ENCODE measurements around the gene ADARB2.
"Not testable (repeated sequence)": the region's sequence is repeated elsewhere in the genome, so short reads cannot be mapped to it uniquely, and the experiment has no call there.

ADARB2 gene

DNA sequence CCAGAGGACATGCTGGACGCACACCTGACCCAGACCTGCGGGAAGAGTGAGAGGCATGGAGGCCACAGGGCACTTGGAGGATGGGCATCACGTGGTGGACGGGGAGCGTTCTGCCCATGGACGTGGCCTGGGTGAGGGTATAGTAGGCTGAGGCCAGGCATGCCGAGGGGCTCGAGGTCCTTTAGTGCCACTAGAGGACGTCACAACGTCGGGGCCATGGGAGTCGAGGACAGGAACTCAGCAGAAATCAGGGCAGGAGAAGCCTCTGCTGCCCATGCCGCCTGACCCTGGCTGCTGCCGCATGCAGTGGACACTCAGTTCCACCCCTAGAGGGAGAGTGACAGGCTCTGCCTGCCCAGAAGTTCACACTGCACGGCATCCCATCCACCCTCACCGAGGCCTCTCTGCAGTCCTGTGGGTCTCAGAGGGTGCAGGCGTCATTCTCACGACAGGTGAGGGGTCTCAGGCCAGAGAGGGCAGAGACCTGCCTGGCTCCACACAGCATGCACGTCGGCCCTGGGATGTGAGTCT lies 198.7 kb downstream of the ADARB2 start:
- H3K4me1 ChIP-seq = no peaks in the 10 kb centered on the region
- H3K36me3 ChIP-seq (replicated peaks) = no peaks in the 10 kb centered on the region
- DNase-seq (ENCODE audit: low spot score in 2 of 2) = no peak
- H3K27me3 ChIP-seq (ENCODE audit: low read depth) = no peaks in the 10 kb centered on the region
- H3K4me3 ChIP-seq = no peak overlapping the region
- in situ Hi-C loops (cut with MboI; ENCODE audit: low sequenced_read_pairs) = no loop called here
- no peaks in the 10 kb centered on the region for H3K9me3 ChIP-seq

DNA sequence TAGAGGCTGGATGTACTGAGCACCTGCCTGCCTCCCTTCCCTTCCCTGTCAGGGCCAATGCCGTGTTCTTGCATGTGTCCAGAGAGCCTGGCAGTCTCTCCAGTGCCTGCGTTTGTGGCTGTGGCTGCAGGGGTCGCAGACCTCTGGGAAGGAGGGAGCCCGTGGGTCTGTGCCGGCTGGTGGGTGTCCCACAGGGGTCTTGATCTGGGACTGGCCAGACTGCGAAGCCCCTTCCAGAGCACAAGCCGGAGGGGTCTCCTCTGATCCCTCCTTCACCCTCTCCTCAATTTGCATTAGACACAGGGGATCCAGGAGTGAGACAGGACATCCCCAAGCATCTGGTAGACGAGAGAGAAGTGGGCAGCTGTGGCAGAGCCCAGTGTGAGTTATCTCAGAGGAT lies 199.2 kb downstream of the ADARB2 start:
- no peaks in the 10 kb centered on the region for H3K27me3 ChIP-seq (ENCODE audit: low read depth)
- DNase-seq (ENCODE audit: low spot score in 2 of 2) = no peak
- in situ Hi-C loops (cut with MboI; ENCODE audit: low sequenced_read_pairs) = no loop called here
- H3K36me3 ChIP-seq (replicated peaks) = no peaks in the 10 kb centered on the region
- no peaks in the 10 kb centered on the region for H3K4me1 ChIP-seq
- H3K9me3 ChIP-seq = no peaks in the 10 kb centered on the region
- no peak overlapping the region for H3K4me3 ChIP-seq

DNA sequence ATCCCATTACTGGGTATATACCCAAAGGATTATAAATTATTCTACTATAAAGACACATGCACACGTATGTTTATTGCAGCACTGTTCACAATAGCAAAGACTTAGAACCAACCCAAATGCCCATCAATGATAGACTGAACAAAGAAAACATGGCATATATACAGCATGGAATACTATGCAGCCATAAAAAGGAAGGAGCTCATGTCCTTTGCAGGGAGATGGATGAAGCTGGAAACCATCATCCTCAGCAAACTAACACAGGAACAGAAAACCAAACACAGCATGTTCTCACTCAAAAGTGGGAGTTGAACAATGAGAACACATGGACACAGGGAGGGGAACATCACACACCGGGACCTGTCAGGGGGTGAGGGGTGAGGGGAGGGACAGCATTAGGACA lies 199.9 kb downstream of the ADARB2 start:
- H3K4me3 ChIP-seq; H3K36me3 ChIP-seq (replicated peaks); H3K4me1 ChIP-seq; H3K27me3 ChIP-seq (ENCODE audit: low read depth); in situ Hi-C loops (cut with MboI; ENCODE audit: low sequenced_read_pairs); H3K9me3 ChIP-seq; DNase-seq (ENCODE audit: low spot score in 2 of 2): not testable (repeated sequence)

- H3K36me3 ChIP-seq (replicated peaks) = no peaks in the 10 kb centered on the region
- no peaks in the 10 kb centered on the region for H3K9me3 ChIP-seq
- in situ Hi-C loops (cut with MboI; ENCODE audit: low sequenced_read_pairs) = no loop called here
- no peaks in the 10 kb centered on the region for H3K27me3 ChIP-seq (ENCODE audit: low read depth)
- DNase-seq (ENCODE audit: low spot score in 2 of 2) = no peak
- no peak overlapping the region for H3K4me3 ChIP-seq
- no peaks in the 10 kb centered on the region for H3K4me1 ChIP-seq
Observed at GRCh38 chr10:1536341-1536740, 201.0 kb downstream of the ADARB2 start.

GRCh38 chr10:1535301-1535965 lies 201.9 kb downstream of the ADARB2 start:
- in situ Hi-C loops (cut with MboI; ENCODE audit: low sequenced_read_pairs) = no loop called here
- no peak overlapping the region for H3K4me3 ChIP-seq
- H3K4me1 ChIP-seq = no peaks in the 10 kb centered on the region
- no peak for DNase-seq (ENCODE audit: low spot score in 2 of 2)
- no peaks in the 10 kb centered on the region for H3K9me3 ChIP-seq
- no peaks in the 10 kb centered on the region for H3K36me3 ChIP-seq (replicated peaks)
- no peaks in the 10 kb centered on the region for H3K27me3 ChIP-seq (ENCODE audit: low read depth)

GRCh38 chr10:1534820-1535219 lies 202.5 kb downstream of the ADARB2 start:
- Histone ChIP-seq H3K36me3 (replicated peaks) (no peaks in the 10 kb centered on the region), H3K27me3 (ENCODE audit: low read depth) (no peaks in the 10 kb centered on the region), H3K4me1 (no peaks in the 10 kb centered on the region), H3K9me3 (no peaks in the 10 kb centered on the region), H3K4me3 (no peak overlapping the region)
- in situ Hi-C loops (cut with MboI; ENCODE audit: low sequenced_read_pairs) = no loop called here
- no peak for DNase-seq (ENCODE audit: low spot score in 2 of 2)

GRCh38 chr10:1532636-1533035 lies 204.7 kb downstream of the ADARB2 start:
- no peaks in the 10 kb centered on the region for H3K27me3 ChIP-seq (ENCODE audit: low read depth)
- no peak for DNase-seq (ENCODE audit: low spot score in 2 of 2)
- H3K9me3 ChIP-seq = no peaks in the 10 kb centered on the region
- no peak overlapping the region for H3K4me3 ChIP-seq
- no peaks in the 10 kb centered on the region for H3K36me3 ChIP-seq (replicated peaks)
- in situ Hi-C loops (cut with MboI; ENCODE audit: low sequenced_read_pairs) = no loop called here
- no peaks in the 10 kb centered on the region for H3K4me1 ChIP-seq

- Histone ChIP-seq H3K36me3 (replicated peaks) (no peaks in the 10 kb centered on the region), H3K9me3 (no peaks in the 10 kb centered on the region), H3K4me1 (no peaks in the 10 kb centered on the region), H3K27me3 (ENCODE audit: low read depth) (no peaks in the 10 kb centered on the region), H3K4me3 (no peak overlapping the region)
- in situ Hi-C loops (cut with MboI; ENCODE audit: low sequenced_read_pairs) = no loop called here
- DNase-seq (ENCODE audit: low spot score in 2 of 2) = no peak
Observed at GRCh38 chr10:1531883-1532597, 205.3 kb downstream of the ADARB2 start.

DNA sequence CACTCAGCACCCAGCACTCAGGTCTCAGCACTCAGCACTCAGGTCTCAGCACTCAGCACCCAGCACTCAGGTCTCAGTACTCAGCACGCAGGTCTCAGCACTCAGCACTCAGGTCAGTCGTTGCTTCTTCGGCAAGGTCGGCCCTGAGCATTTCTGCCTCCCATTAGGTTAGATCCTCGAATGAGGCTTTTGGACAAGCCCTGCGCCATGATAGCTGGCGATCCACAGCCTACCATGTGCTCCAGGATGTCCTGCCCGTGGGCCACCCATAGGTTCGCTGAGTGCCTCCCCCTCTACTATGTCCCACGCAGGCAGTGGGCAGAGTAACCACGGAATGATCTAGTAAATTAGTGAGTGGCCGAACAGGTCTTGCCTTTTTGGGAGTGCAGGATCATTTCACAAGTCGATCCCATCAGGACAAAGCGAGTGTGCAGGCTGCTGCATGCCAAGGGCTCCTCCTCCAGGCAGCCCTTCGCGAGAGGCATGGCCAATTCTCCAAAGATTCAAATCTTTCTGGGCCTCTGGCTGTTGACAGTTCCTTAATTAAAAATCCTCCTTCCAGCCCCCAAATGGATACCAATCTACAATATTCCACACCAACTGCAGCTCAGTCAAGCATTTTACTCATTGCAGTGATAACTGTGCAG lies 206.3 kb downstream of the ADARB2 start:
- H3K27me3 ChIP-seq (ENCODE audit: low read depth) = no peaks in the 10 kb centered on the region
- no peaks in the 10 kb centered on the region for H3K36me3 ChIP-seq (replicated peaks)
- in situ Hi-C loops (cut with MboI; ENCODE audit: low sequenced_read_pairs) = no loop called here

GRCh38 chr10:1529806-1530413 lies 207.4 kb downstream of the ADARB2 start:
- H3K4me3 ChIP-seq = no peak overlapping the region
- in situ Hi-C loops (cut with MboI; ENCODE audit: low sequenced_read_pairs) = no loop called here
- H3K4me1 ChIP-seq = no peaks in the 10 kb centered on the region
- H3K27me3 ChIP-seq (ENCODE audit: low read depth) = no peaks in the 10 kb centered on the region
- H3K9me3 ChIP-seq = no peaks in the 10 kb centered on the region
- DNase-seq (ENCODE audit: low spot score in 2 of 2) = no peak
- no peaks in the 10 kb centered on the region for H3K36me3 ChIP-seq (replicated peaks)

More for the DNA sequence above, 206.3 kb downstream of the ADARB2 start:
- Histone ChIP-seq H3K9me3 (no peaks in the 10 kb centered on the region), H3K4me3 (no peak overlapping the region), H3K4me1 (no peaks in the 10 kb centered on the region)
- DNase-seq (ENCODE audit: low spot score in 2 of 2) = no peak

DNA sequence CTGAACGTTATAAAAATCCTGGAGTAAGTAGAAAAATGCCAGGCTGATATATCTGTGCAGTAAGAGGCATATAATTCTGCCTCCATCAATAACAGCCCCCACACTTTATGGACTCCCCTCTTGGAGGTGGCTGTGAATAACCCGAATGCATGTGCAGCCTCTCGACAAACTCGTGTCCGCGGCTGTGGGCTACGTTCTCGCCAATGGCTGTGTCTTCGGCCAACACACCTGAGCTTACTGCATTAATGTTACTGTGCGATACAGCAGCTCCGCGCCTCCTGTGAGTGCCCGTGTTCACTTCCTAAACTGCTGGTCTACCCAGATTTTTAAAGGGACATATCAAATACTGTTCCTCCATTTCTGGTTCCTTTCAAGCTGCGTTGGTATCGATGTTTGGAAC lies 209.4 kb downstream of the ADARB2 start:
- in situ Hi-C loops (cut with MboI; ENCODE audit: low sequenced_read_pairs) = no loop called here
- H3K4me1 ChIP-seq = no peaks in the 10 kb centered on the region

GRCh38 chr10:1526436-1527055 lies 210.8 kb downstream of the ADARB2 start:
- in situ Hi-C loops (cut with MboI; ENCODE audit: low sequenced_read_pairs) = no loop called here
- H3K4me3 ChIP-seq = no peak overlapping the region
- no peaks in the 10 kb centered on the region for H3K36me3 ChIP-seq (replicated peaks)
- DNase-seq (ENCODE audit: low spot score in 2 of 2) = no peak
- no peaks in the 10 kb centered on the region for H3K9me3 ChIP-seq
- no peaks in the 10 kb centered on the region for H3K27me3 ChIP-seq (ENCODE audit: low read depth)
- H3K4me1 ChIP-seq = no peaks in the 10 kb centered on the region

More for the DNA sequence above, 209.4 kb downstream of the ADARB2 start:
- Histone ChIP-seq H3K4me3 (no peak overlapping the region), H3K27me3 (ENCODE audit: low read depth) (no peaks in the 10 kb centered on the region), H3K36me3 (replicated peaks) (no peaks in the 10 kb centered on the region), H3K9me3 (no peaks in the 10 kb centered on the region)
- DNase-seq (ENCODE audit: low spot score in 2 of 2) = no peak

GRCh38 chr10:1525354-1526162 lies 211.8 kb downstream of the ADARB2 start:
- Histone ChIP-seq H3K9me3 (no peaks in the 10 kb centered on the region), H3K4me1 (no peaks in the 10 kb centered on the region), H3K27me3 (ENCODE audit: low read depth) (peaks cover 2% of the 10 kb centered on the region; the same call in 1 of the 2 replicates), H3K36me3 (replicated peaks) (no peaks in the 10 kb centered on the region), H3K4me3 (no peak overlapping the region)
- DNase-seq (ENCODE audit: low spot score in 2 of 2) = no peak
- in situ Hi-C loops (cut with MboI; ENCODE audit: low sequenced_read_pairs) = no loop called here

Data from HAP-1 (cell line).